ENCODE measurements around the gene WDR38.

Gene WDR38

GRCh38 chr9:124829334-124829669 lies 24.0 kb upstream of the WDR38 start:
- Histone ChIP-seq H3K27ac (ENCODE audit: low read depth, low read length, poor library complexity, severe bottlenecking) (no peak overlapping the region), H3F3A (ENCODE audit: insufficient read depth, low read length) (no peaks in the 10 kb centered on the region), H2AFZ (ENCODE audit: low read length) (no peak overlapping the region), H3K36me3 (ENCODE audit: insufficient read depth, low read length) (peaks cover 3% of the 10 kb centered on the region; the same call in 1 of the 2 replicates), H3K4me2 (ENCODE audit: low read length) (no peak overlapping the region), H3K79me2 (ENCODE audit: insufficient read depth, low read length) (no peaks in the 10 kb centered on the region), H3K9ac (ENCODE audit: low read length) (no peak overlapping the region), H3K4me3 (ENCODE audit: low read depth, low read length, poor library complexity, severe bottlenecking) (no peak overlapping the region), H3K9me2 (ENCODE audit: low read depth, low read length) (no peaks in the 10 kb centered on the region), H3K9me3 (ENCODE audit: low read length) (no peaks in the 10 kb centered on the region), H3K4me1 (ENCODE audit: insufficient read depth, low read length, severe bottlenecking) (no peaks in the 10 kb centered on the region), H4K20me1 (ENCODE audit: insufficient read depth, low read length) (no peaks in the 10 kb centered on the region), H3K27me3 (ENCODE audit: insufficient read depth, low read length) (peaks cover 6% of the 10 kb centered on the region; the same call in 1 of the 2 replicates)
- TF ChIP-seq, protein P1, sequence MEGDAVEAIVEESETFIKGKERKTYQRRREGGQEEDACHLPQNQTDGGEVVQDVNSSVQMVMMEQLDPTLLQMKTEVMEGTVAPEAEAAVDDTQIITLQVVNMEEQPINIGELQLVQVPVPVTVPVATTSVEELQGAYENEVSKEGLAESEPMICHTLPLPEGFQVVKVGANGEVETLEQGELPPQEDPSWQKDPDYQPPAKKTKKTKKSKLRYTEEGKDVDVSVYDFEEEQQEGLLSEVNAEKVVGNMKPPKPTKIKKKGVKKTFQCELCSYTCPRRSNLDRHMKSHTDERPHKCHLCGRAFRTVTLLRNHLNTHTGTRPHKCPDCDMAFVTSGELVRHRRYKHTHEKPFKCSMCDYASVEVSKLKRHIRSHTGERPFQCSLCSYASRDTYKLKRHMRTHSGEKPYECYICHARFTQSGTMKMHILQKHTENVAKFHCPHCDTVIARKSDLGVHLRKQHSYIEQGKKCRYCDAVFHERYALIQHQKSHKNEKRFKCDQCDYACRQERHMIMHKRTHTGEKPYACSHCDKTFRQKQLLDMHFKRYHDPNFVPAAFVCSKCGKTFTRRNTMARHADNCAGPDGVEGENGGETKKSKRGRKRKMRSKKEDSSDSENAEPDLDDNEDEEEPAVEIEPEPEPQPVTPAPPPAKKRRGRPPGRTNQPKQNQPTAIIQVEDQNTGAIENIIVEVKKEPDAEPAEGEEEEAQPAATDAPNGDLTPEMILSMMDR (IDR thresholded peaks at IDR 0.05; ENCODE audit: low read length), result no peak
- TF ChIP-seq EZH2 (IDR thresholded peaks at IDR 0.05; ENCODE audit: borderline replicate concordance, low read length), result no peak

DNA sequence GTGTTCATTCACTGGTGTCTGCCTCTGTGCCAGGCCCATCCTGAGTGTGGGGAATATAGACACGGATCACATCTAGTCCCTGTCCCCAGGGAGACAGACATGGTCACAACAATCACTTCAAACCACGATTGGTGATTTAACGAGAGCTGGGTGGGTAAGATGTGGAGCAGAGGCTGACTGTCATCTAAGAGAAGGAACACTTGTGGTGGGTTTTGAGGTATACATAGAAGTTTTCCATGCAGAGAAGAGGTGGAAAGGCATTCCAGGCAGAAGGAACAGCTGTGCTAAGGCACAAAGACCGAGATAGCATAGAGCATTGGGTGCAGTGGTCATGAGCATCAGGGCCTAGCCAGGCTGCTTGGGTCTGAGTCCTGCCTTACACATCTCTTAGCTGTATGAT lies 22.7 kb upstream of the WDR38 start:
- Histone ChIP-seq H3K79me2 (ENCODE audit: insufficient read depth, low read length) (no peaks in the 10 kb centered on the region), H3K27me3 (ENCODE audit: insufficient read depth, low read length) (no peaks in the 10 kb centered on the region), H3K27ac (ENCODE audit: low read depth, low read length, poor library complexity, severe bottlenecking) (no peak overlapping the region), H3K4me1 (ENCODE audit: insufficient read depth, low read length, severe bottlenecking) (no peaks in the 10 kb centered on the region), H3K9ac (ENCODE audit: low read length) (no peak overlapping the region), H4K20me1 (ENCODE audit: insufficient read depth, low read length) (no peaks in the 10 kb centered on the region), H3K4me2 (ENCODE audit: low read length) (no peak overlapping the region), H3F3A (ENCODE audit: insufficient read depth, low read length) (no peaks in the 10 kb centered on the region), H3K9me2 (ENCODE audit: low read depth, low read length) (no peaks in the 10 kb centered on the region), H2AFZ (ENCODE audit: low read length) (no peak overlapping the region), H3K9me3 (ENCODE audit: low read length) (no peaks in the 10 kb centered on the region), H3K36me3 (ENCODE audit: insufficient read depth, low read length) (no peaks in the 10 kb centered on the region), H3K4me3 (ENCODE audit: low read depth, low read length, poor library complexity, severe bottlenecking) (no peak overlapping the region)
- TF ChIP-seq, protein P1 (IDR thresholded peaks at IDR 0.05; ENCODE audit: low read length), result no peak
- TF ChIP-seq EZH2 (IDR thresholded peaks at IDR 0.05; ENCODE audit: borderline replicate concordance, low read length), result no peak

DNA sequence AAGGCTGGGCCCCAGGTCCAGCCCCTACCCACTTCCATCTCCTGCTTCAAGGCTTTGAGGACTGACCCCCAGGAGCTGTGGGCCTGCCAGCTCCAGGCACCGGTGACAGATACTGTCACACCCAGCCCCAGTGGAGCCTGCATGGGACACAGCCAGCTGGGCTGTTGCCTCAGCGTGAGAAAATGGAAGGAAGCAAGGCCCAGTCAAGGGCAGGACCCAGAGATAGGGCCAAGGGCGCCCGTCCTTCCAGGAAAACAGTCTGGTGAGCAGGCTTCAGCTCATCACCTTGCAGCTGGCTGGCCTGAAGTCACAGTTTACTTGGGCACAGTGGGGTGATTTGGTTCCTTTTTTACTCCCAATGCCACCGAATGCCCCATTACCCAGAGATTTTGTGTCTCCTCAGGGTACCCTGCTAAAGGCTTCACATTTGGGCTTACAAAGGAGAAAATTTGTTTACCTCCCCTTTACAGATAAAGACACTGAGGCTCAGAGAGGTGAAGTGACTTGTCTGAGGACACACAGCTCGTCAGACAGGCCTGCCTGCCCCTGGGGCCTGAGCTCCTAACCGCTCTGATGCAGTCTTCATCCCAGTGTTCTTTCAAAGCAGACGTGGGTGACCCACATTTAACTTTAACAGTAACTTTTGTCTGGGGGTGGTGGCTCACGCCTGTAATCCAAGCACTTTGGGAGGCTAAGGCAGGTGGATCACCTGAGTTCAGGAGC lies 21.5 kb upstream of the WDR38 start:
- no peaks in the 10 kb centered on the region for H3K27me3 ChIP-seq (ENCODE audit: insufficient read depth, low read length)
- no peaks in the 10 kb centered on the region for H3F3A ChIP-seq (ENCODE audit: insufficient read depth, low read length)
- no peaks in the 10 kb centered on the region for H3K79me2 ChIP-seq (ENCODE audit: insufficient read depth, low read length)
- H3K4me3 ChIP-seq (ENCODE audit: low read depth, low read length, poor library complexity, severe bottlenecking), result no peak overlapping the region
- no peak overlapping the region for H3K9ac ChIP-seq (ENCODE audit: low read length)
- no peak overlapping the region for H3K27ac ChIP-seq (ENCODE audit: low read depth, low read length, poor library complexity, severe bottlenecking)
- no peaks in the 10 kb centered on the region for H3K4me1 ChIP-seq (ENCODE audit: insufficient read depth, low read length, severe bottlenecking)
- no peaks in the 10 kb centered on the region for H3K36me3 ChIP-seq (ENCODE audit: insufficient read depth, low read length)
- no peak overlapping the region for H2AFZ ChIP-seq (ENCODE audit: low read length)
- no peaks in the 10 kb centered on the region for H3K9me2 ChIP-seq (ENCODE audit: low read depth, low read length)
- no peaks in the 10 kb centered on the region for H4K20me1 ChIP-seq (ENCODE audit: insufficient read depth, low read length)
- TF ChIP-seq, protein P1 (IDR thresholded peaks at IDR 0.05; ENCODE audit: low read length), result no peak
- TF ChIP-seq EZH2 (IDR thresholded peaks at IDR 0.05; ENCODE audit: borderline replicate concordance, low read length), result no peak
- H3K4me2 ChIP-seq (ENCODE audit: low read length), result no peak overlapping the region
- H3K9me3 ChIP-seq (ENCODE audit: low read length), result no peaks in the 10 kb centered on the region
